SU-DHL-6 (cell line): ENCODE measurements around the gene SEPTIN10.

Experiments used
- H2AFZ ChIP-seq: fragments of 200-600 bp; sonication (generic); 2 replicates; pipeline ENCODE4 v1.6.1; 2014; ENCODE audit warnings: low read depth, mild to moderate bottlenecking, moderate library complexity, mixed read lengths, antibody characterized with exemption, low read length; ENCODE audit not compliant: severe bottlenecking
- H3F3A ChIP-seq: fragments of 200-600 bp; shearing (Covaris generic); 2 replicates; pipeline ENCODE4 v1.6.0; 2016; ENCODE audit warnings: antibody characterized with exemption, mild to moderate bottlenecking; ENCODE audit not compliant: insufficient read depth
- H3K27ac ChIP-seq: fragments of 200-600 bp; sonication (generic); 2 replicates; pipeline ENCODE4 v1.5.1; 2016; ENCODE audit warnings: low read depth, mild to moderate bottlenecking, low read length, moderate library complexity, mixed read lengths
- H3K27me3 ChIP-seq: fragments of 200-600 bp; sonication (generic), shearing (Covaris generic); 2 replicates; pipeline ENCODE4 v1.6.0; 2014; ENCODE audit warnings: mild to moderate bottlenecking, low read length
- H3K36me3 ChIP-seq: fragments of 200-600 bp; sonication (generic); 2 replicates; pipeline ENCODE4 v1.6.1; 2014; ENCODE audit warnings: mild to moderate bottlenecking, low read length, mixed read lengths
- H3K4me2 ChIP-seq: fragments of 300-600, 200-600 bp; shearing (Covaris generic), sonication (generic); 2 replicates; pipeline ENCODE4 v1.6.0; 2014; ENCODE audit warnings: low read length, low read depth, mild to moderate bottlenecking; ENCODE audit not compliant: poor library complexity, severe bottlenecking
- H3K4me3 ChIP-seq: fragments of 200-600 bp; sonication (generic); 2 replicates; pipeline ENCODE4 v1.5.1; 2014; ENCODE audit warnings: antibody characterized with exemption, low read length, mild to moderate bottlenecking, mixed read lengths; ENCODE audit not compliant: insufficient read depth, poor library complexity, severe bottlenecking
- H3K79me2 ChIP-seq: fragments of 200-600 bp; sonication (generic); 2 replicates; pipeline ENCODE4 v1.6.1; 2014; ENCODE audit warnings: mild to moderate bottlenecking, low read length, moderate library complexity; ENCODE audit not compliant: insufficient read depth
- H3K9ac ChIP-seq: fragments of 200-600 bp; sonication (generic); 2 replicates; pipeline ENCODE4 v1.7.0; 2014; ENCODE audit warnings: mild to moderate bottlenecking, low read length
- H3K9me2 ChIP-seq: fragments of 200-600 bp; sonication (generic); replicated peaks from 2 replicates; pipeline ENCODE4 v1.6.1; 2014; ENCODE audit warnings: low read length; ENCODE audit not compliant: insufficient read depth
- H3K9me3 ChIP-seq: fragments of 200-600 bp; sonication (generic); 2 replicates; pipeline ENCODE4 v1.6.1; 2014; ENCODE audit warnings: low read length, mixed read lengths; ENCODE audit not compliant: insufficient read depth
- H4K20me1 ChIP-seq: fragments of 200-600 bp; sonication (generic); 2 replicates; pipeline ENCODE4 v1.6.1; 2014; ENCODE audit warnings: low read depth, mild to moderate bottlenecking, antibody characterized with exemption, low read length, moderate library complexity, mixed read lengths
- EZH2phosphoT487 ChIP-seq: fragments of 200-600 bp; sonication (generic), shearing (Covaris generic); conservative IDR thresholded peaks from 2 replicates; pipeline ENCODE4 v1.6.1; 2018; ENCODE audit warnings: mild to moderate bottlenecking, antibody characterized with exemption, low read length, moderate library complexity, mixed read lengths
- TF ChIP-seq, protein P1 (sequence below): fragments of 200-600 bp; sonication (generic); IDR thresholded peaks from one replicate; pipeline ENCODE4 v1.5.1; 2017; ENCODE audit warnings: antibody characterized with exemption, mild to moderate bottlenecking, low read length, moderate library complexity; ENCODE audit not compliant: insufficient read depth, poor library complexity, severe bottlenecking

The SEPTIN10 gene

DNA sequence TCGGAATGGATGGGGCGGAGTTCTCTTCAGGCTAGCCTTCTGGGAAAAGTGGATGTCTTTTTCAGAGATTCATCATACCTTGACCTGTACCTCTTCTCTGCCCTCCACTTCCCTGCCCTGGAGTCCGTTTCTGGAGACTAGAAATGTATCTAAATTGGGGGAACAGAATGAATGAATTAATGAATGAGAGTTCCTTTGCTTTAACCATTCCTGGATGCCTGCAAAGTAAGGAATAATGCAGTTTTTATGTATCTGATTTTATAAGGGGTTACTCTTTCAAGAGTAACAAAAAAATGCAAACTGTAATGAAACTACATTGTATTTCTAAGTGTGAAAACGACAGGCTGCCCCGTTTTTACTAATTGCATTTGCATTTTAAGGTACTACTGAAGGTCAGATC lies 2.4 kb upstream of the SEPTIN10 start:
- Histone ChIP-seq H3K4me3 (no peak overlapping the region), H3F3A (no peaks in the 10 kb centered on the region), H3K9ac (no peak overlapping the region), H3K27me3 (no peaks in the 10 kb centered on the region), H4K20me1 (no peaks in the 10 kb centered on the region), H3K4me2 (no peak overlapping the region), H3K9me2 (no peaks in the 10 kb centered on the region), H3K79me2 (no peaks in the 10 kb centered on the region), H3K9me3 (no peaks in the 10 kb centered on the region), H3K36me3 (no peaks in the 10 kb centered on the region), H3K27ac (no peak overlapping the region), H2AFZ (no peak overlapping the region)
- TF ChIP-seq EZH2phosphoT487: no peak
- TF ChIP-seq, protein P1, sequence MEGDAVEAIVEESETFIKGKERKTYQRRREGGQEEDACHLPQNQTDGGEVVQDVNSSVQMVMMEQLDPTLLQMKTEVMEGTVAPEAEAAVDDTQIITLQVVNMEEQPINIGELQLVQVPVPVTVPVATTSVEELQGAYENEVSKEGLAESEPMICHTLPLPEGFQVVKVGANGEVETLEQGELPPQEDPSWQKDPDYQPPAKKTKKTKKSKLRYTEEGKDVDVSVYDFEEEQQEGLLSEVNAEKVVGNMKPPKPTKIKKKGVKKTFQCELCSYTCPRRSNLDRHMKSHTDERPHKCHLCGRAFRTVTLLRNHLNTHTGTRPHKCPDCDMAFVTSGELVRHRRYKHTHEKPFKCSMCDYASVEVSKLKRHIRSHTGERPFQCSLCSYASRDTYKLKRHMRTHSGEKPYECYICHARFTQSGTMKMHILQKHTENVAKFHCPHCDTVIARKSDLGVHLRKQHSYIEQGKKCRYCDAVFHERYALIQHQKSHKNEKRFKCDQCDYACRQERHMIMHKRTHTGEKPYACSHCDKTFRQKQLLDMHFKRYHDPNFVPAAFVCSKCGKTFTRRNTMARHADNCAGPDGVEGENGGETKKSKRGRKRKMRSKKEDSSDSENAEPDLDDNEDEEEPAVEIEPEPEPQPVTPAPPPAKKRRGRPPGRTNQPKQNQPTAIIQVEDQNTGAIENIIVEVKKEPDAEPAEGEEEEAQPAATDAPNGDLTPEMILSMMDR: no peak

DNA sequence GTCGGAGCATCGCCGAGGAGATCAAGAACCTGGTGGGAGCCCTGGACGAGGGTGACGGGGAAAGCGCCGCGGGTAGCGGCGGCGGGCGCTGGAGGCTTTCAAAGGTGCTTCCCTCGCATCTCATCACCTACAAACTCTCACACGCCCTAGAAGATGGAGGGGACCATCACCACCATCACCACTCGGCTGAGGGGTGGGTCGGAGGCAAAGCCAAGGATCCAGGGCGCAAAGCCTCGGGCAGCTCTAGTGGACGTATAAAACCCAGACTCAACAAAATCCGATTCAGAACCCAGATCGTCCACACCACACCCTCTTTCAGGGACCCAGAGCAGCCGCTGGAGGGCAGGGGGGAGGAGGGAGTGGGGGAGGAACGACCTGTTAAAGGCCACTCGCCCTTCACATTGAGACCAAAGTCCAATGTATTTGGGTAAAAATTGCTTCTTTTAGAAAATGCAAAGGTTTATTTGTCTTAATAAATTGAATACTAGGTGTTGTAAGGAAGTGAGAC lies 1.9 kb upstream of the SEPTIN10 start:
- Histone ChIP-seq H3K36me3 (no peaks in the 10 kb centered on the region), H3K9ac (no peak overlapping the region), H2AFZ (no peak overlapping the region), H4K20me1 (no peaks in the 10 kb centered on the region), H3K4me3 (no peak overlapping the region), H3K9me2 (no peaks in the 10 kb centered on the region), H3F3A (no peaks in the 10 kb centered on the region), H3K9me3 (no peaks in the 10 kb centered on the region), H3K27me3 (no peaks in the 10 kb centered on the region), H3K4me2 (no peak overlapping the region), H3K79me2 (no peaks in the 10 kb centered on the region), H3K27ac (no peak overlapping the region)
- TF ChIP-seq EZH2phosphoT487: no peak
- TF ChIP-seq, protein P1: no peak

DNA sequence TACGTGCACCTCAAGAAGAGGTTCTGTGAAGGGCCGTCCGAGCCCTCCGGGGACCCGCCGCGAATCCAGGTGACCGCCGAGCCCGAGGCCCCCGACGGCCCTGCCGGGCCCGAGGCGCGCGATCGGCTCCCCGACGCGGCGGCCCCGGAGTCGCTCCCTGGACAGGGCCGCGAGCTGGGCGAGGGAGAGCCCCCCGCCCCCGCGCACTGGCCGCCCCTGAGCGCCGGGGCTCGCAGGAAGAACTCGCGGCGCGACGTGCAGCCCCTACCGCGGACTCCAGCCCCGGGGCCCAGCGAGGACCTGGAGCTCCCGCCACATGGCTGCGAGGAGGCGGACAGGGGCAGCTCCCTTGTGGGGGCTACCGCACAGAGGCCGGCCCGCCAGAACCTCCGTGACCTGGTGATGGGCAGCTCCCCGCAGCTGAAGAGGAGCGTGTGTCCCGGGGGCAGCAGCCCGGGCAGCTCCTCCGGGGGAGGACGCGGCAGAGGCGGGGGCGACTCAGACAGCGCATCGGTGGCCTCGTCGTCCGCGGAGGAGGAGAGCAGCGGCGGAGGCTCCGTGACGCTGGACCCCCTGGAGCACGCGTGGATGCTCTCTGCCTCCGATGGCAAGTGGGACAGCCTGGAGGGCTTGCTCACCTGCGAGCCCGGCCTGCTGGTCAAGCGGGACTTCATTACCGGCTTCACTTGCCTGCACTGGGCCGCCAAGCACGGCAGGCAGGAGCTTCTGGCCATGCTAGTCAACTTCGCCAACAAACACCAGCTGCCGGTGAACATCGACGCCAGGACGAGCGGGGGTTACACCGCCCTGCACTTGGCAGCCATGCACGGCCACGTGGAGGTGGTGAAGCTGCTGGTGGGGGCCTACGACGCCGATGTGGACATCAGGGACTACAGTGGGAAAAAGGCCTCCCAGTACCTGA lies 1.2 kb upstream of the SEPTIN10 start:
- Histone ChIP-seq H3K9me2 (no peaks in the 10 kb centered on the region), H3K36me3 (no peaks in the 10 kb centered on the region), H3F3A (no peaks in the 10 kb centered on the region), H4K20me1 (no peaks in the 10 kb centered on the region), H3K4me2 (no peak overlapping the region), H3K79me2 (no peaks in the 10 kb centered on the region), H2AFZ (no peak overlapping the region), H3K4me3 (no peak overlapping the region), H3K27ac (no peak overlapping the region), H3K9ac (no peak overlapping the region), H3K9me3 (no peaks in the 10 kb centered on the region), H3K27me3 (no peaks in the 10 kb centered on the region)
- no peak for TF ChIP-seq EZH2phosphoT487
- TF ChIP-seq, protein P1: no peak
